ENCODE measurements around the gene MYT1.
"Not testable (repeated sequence)": the region's sequence is repeated elsewhere in the genome, so short reads cannot be mapped to it uniquely, and the experiment has no call there.

Gene MYT1

DNA sequence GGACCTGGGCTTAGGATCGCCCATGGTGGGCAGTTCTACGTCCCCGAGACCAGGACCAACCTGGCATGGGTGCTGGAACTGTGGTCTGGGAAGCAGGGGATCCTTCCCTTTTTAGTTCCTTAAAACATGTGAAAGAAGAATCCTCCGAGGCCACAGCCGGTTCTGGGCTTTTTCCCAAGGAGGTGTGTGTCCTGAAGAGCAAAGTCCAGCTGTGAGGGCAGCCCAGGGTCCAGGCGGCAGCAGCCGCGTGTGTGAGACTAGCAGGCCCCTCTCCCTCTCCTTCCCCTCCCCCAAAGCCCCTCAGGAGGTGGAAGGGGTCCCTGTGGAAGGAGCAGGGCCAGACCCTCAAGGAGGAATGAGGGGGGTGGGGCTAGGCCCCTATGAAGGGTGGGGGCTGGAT, 56.2 kb downstream of the MYT1 start:
- no peak for DNase-seq

DNA sequence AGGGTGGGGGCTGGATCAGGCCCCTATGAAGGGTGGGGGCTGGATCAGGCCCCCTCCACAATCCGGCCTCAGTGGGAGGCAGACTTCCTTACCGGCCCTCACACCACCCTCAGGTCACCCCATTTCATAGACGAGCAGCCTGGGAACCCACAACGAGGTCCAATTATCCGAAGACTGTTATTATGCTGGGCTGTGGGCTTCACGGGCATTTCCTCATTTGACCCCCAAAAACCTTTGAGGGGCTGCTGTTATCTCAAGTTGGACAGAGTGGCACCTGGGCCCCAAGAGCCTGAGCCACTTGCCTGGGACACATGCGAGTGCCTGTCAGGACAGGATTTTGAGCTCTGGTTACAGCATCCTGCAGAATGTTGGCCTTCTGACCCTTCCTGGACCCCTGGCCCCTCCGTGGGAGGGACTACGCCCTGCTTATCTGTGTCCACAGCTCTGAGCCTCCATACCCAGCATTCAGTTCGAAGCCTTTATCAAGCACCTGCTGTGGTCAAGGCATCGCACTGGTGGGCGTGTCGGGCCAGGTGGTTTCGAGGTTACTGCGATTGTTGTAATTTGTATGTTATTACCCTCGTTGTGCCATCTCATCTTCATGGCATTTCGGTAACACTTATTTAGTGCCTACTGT, 56.8 kb downstream of the MYT1 start:
- no peak for DNase-seq

DNA sequence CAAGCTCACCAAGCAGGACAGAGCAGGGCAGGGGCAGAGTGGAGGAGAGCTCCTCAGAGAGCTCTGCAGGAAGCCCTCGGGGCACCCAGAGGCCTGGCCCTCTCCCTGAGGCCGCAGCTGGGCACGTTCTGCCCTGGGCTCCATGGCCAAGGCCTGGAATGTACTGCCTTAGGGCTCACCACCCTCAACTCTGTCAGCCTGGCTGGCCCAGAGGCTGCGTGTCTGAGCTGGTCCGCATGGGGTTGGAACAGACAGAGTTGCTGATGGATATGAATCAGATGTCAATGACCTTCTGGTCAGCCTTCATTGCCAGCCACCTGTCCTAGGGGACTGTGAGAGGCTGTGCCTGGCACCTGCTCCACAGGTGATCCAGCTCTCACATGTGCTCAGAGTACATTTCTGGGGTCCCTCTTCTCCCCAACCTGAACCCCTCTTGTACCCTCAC, 58.1 kb downstream of the MYT1 start:
- DNase-seq: no peak

DNA sequence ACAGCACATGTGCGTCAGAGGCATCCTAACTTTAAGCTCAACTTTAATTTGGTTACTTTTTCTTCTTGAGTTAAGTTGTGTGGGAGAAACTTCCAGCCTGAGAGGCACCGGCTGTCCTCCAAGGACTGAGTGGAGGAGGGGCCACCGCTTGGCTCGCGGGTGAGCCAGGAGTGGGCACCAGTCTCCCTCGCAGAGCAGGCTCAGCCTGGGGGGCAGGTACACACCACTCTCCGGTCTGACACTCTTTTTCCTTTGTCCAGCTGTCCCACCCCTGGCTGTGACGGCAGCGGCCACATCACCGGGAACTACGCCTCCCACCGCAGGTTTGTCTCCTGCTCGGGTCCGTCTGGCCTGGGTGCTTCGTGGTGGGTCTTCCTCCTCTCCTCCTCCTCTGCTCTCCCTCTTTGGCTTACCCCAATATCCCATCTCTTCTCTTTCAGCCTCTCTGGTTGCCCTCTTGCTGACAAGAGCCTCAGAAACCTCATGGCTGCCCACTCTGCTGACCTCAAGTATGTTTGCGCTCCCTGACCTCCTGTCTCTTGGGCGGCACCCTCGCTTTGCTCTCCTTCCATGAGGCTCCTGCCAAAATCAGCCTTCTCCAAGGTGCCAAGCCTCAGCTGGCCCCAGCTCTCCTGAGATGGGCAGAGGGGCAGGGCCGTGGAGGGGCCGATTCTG, 58.7 kb downstream of the MYT1 start:
- DNase-seq: no peak

DNA sequence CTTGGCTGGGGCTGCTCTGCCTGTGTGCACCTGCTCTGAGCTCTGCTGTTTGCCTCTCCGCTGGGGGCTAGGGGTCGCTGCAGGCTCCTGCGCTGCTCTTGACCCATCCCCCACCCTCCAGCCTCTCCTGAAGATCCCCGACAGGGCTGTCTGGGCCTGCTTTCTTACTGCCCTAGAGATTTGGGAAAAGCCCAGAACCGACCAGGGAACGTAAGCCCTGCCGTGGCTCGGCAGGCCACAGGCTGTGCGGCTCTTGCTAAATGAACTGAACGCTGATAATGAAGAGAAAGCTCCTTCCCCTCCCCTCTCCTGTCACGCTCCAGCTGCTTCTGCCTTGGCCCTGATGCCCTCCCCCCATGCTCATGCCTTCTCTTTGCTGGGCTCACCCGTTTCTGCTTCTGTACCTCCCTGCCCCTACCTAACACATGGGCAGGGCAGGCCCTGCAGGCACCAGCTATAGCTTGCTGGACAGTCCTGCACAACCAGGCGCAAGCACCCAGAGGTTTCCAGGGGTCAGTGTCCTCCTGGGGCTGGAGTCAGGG, 59.3 kb downstream of the MYT1 start:
- DNase-seq: no peak

DNA sequence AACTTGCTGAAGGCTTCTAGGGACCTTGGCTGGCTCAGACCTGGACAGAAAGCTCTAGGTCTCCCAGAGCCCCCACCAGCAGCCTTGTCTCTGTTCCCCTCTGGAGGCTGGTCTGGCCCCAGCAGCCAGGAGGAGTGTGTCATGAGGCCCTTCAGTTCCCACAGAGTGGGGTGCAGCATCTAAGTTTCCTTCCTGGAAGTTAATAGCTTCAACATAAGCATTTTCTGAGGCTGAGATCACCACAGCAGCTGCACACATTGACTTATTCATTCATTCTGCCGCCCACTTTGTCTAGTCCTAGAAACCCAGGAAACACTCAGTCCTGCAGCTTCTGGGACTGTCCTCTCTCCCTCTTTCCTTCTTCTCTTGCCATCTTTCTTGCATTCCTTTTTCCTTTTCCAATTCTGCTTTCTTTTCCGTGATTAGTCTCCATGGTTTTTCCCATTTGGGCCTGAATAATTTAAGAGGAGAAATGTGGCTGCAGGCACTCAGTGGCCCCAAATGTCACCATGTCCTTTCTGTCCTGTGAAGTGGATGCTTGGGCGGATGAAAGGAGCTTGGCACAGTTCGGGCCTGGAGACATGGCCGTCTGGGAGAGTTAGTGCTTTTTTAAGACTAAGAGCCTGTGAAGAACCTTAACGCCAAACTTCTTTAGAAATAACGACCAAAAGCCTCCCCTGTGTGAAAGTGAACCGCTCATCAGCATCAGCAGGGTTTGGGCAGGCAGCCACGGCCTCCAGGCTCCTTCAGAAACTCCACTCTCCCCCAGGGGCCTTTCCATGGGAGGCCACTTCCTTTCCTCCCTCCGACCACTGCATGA, 60.3 kb downstream of the MYT1 start:
- no peak for DNase-seq

DNA sequence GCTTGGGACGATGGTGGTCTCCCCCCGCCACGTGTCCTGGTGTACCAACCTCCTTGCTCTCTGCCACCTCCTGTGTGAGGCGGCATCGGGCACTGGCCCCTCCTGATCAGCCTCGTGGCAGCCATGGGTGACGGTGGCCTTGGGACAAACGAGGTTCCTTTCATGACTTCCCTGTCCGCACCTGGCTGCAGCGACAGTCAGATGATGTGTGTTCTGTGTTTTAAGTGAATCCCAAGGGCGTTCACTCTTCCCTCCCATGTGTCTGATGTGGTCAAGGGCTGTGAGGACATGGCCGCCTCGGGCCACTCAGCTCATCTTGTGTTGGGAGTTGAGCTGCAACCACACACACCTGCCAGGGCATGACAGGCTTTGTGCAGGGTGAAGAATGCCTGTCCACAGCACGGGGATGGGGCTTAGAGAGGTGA, 60.9 kb downstream of the MYT1 start:
- DNase-seq: no peak

DNA sequence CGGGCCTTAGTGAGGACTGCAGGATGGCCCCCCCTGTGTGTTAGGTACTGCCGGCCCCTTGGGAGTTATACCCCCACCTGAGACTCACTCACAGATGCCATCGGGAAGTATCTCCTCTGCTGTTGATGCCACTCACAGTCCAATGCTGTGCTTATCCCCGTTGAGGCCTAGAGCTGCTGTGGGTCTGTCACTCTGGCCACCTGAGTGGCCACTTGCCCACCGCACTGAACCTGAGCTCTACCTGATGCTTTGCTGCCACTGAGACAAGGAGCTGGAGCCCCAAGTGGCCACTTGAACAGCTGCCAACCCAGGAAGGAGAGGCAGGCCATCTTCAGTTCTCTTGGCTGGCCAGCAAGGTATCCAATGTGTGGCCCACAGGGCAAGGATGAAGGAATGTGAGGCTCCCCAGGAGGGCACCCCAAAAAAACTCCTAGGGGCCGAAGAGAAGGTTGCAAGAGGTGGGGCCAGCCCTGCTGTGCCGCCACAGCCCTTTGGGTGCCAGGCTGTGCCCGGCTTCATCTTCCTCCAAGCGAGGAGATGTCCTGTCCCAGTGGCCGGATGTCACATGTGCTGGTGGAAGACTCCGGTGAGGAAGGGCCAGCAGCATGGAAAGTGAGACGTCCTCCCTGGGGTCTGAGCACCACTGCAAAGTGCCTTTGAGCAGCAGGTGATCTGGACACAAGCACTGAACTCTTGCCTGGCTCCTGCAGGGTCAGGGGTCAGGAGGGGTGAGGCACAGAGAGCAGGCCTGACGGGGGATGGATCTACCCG, 61.8 kb downstream of the MYT1 start:
- no peak for DNase-seq

DNA sequence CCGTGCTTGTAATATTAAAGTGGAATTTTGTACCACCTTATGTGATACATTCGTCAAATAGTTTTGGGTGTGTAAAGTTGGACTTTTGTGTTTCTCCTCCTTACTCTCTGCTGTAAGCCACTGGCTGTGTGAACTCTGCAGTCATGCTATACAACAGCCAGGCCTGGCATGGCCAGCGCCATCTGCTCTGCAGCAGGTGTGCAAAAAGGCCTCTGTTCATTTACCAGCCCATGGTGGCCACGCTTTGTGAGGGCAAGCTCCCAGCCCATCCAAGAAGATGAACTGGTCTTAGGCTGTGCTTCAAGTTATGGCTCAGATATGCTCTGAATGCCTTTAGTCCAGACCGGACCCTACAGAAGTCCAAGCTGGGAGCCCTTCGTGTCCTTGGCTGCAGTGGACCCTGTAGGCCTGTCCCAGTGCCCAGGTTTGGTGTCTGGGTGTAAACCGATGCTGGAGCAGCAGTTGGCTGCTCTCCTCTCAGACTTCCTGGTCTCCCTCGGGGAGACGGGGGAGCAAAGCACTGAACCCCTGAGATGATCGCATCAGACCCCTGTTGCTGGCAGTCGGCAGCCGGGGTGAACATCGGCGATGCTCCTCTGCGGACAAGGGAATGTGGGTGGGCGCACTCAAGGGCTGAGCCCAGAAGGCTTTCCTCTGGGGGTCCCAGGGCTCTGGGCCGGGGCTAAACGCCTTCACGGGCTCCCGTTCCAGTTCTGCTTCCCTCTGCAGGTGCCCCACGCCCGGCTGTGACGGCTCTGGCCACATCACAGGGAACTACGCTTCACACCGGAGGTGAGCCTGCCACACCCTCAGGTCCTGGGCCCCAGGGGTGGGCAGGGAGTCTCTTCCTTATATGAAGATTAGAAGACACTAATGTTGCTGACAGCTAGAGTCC, 62.7 kb downstream of the MYT1 start:
- DNase-seq: no peak

DNA sequence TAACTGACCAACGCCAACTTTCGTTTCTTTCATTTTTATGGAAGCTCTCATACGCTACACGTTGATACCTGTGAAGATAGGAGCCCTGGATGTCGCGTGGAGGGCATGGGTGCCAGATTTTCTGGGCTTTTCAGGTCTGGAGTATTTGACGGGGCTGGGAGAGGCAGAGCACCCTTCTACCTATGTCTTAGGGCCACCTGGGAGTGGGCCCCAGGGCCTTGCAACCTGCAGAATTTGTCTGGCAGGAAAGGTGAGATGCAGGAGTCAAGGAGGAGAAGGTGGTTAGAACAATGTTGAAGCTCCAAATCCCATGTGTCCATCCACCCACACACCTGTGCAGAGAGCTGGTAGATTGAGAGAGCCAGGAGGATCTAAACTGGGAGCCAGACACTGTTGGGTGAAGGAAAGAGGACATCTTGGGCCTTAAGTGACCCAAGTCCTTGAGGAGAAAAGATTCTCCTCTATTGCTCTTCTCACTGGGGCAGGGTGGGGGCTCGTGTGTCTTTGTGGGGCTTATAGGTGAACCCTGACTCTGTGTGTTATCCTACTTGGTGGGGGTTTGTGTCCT, 63.9 kb downstream of the MYT1 start:
- no peak for DNase-seq

DNA sequence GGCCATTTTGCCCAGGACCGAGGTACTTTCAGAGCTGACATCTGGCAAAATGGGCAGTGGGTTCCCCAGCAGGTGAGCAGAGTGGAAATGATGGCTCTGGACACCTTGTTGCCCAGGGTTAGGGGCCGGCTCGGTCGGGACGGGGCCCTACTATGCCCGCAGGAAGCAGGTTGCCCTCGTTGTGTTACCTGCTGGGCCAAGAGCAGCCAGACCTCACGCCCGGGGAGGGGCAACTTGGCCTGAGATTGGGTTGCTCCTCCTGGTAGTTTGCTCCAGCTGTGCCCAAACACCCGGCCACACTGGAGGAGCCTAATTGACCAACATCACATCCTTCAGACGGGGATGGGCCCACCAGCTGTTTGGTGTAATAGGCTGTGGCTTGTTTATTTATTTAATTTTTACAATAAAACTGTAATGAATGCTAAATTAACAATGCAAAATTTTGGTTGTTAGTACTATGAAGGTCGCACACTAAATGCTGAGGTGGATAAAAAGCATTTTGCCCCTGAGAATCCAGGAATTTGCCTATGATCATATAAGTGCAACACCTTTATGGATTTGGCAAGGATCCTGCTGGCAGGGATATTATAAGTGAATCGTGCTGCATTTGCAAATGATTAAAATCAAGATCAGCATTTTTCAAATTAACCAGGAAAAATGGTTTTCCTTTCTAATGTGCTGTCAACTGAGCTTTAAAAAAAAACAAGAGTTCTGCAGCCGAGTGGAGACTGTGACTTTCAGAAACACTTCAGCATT, 64.7 kb downstream of the MYT1 start:
- no peak for DNase-seq

DNA sequence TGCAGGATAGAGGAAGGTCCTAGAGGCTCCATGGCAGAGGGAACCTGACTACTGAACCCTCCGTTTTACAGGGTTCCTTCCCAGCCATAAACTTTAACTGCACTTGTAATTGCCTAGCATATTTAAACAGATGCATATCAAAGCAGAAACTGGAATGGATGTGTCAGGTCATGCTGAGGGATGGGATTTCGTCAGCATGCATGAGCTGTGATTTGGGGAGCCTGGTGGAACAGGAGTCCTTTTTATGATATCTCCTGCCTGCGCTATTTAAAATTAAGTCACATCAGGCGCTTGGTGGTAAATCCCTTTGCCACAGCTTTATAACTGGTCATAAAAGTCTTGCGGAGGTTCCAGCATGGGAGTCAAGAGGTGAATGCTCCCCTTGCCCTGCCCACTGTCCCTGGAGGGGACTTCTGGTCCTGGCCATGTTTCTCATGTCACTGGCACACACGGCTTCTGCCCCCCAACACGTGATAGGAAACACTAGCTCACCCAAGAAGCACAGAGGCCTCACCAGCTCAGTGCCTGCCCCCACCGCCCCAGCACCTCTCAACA, 65.3 kb downstream of the MYT1 start:
- DNase-seq: no peak

DNA sequence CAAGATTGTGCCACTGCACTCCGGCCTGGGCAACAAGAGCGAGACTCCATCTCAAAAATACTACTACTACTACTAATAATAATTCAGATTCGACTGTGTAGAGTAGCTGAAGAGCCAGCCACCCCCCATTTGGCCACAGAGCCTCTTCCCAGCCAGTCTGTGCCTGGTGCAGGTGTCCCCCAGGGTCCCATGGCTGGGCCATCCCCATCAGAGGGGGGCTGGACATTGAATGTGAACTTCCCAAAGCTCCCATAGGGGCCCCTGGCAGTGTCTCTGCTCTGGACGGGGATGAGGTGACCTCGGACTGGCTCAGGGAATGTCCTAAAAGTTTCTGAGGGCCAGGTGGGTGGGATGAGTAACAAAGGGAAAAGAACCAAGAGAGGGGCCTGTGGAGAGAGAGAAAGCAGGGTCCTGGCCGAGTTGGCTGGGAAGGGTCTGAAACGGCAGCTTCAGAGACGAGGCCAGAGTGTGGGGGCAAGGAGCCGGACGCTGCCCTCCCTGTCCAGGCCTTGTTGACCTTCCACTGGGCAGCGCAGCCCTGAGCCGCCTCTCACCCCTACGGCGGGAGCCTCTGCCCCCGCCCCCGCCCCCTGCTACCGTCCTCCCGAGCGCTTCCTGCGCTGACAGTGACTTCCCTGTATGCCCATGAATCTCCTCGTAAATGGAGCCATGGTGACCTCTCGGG, 66.4 kb downstream of the MYT1 start:
- DNase-seq: no peak

DNA sequence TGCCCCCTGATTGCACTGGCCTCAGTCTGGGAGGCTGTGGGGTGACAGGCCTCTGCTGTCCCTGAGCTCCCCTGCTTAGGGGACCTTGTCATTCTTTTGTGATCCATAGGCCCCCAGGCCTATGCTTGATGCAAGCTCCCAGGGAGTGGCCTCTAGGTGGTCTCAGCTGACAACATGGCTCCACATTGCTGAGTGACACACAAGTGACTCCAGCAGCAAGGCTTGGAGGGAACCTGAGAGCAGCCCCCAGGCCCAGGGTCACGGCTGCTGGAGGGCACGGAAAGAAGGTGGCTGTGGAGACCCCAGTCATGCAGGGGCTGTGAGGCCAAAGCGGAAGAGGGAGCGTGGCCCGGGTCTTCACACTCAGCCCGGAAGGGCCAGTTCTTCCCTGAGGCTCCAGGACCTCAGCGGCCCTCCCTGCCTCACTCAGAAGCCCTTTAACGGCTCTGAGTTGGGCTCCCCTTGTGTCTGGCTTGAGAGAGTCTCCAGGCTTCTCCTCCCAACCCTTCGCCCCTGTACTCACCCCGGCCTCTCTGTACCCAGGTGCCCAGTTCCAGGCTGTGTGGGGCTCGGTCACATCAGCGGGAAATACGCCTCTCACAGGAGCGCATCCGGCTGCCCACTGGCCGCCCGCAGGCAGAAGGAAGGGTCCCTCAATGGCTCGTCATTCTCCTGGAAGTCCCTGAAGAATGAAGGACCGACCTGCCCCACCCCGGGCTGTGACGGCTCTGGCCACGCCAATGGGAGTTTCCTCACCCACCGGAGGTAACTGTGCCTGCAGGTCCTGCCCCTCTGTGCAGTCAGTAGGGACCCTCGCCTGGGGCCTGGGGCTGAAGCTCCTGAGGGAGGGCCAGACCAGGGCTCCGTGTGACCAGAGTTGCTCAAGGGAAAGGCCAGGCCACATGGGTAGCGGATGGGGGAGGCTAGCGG, 67.6 kb downstream of the MYT1 start:
- DNase-seq: no peak

DNA sequence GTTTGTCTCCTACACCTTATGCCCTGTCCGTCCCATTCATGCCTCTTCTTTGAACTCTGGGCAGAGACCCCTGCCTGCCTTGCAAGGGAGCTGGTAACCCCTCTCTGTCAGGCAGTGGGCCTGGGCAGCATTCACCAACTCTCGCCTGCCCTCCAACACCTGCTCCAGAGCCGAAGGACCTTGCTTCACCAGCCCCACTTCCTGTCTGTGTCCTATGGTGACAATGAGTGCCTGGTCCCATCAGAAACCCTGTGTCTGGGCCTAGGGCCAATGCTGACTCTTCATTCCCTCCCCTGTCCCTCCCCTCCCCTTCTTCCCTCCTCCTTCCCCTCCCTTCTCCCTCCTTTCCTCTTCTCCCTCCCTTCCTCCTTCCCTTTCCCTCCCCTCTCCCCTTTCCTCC, 68.5 kb downstream of the MYT1 start:
- DNase-seq: no peak

DNA sequence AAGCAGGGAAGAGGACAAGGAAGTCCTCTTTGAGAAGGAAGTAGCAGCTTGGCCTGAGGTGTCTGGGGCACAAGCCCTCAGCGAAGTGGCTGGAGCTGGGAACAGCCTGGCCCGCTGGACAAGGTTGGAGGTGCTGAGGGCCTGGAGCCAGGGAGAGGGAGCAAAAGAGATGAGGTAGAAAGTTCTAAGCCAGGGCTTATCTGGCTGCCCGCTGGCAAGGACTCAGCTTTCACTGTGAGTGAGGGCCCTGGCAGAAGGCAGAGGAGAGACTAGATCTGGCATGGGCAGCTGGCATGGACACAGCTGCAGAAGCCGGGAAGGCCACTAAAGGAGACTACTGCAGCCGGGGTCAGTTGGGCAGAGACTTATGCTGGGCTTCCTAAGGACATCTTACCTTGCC, 69.5 kb downstream of the MYT1 start:
- no peak for DNase-seq

DNA sequence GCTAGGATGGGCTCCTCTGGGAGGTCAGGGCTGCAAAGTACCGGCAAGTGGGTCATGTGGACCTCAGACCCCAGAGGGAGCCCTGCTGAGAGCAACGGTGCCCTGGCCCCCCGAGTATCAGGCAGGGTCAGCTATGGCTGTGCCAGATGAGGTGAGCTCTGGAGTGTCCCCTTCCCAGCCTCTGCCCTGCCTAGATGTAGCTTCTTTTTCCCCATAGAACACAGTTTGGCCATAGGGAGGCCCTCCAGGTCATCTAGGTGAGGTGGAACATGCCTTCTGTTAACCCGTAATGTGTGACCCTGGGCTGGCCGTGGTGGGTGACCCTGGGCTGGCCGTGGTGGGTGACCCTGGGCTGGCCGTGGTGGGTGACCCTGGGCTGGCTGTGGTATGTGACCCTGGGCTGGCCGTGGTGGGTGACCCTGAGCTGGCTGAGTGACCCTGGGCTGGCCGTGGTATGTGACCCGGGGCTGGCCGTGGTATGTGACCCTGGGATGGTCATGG, 70.1 kb downstream of the MYT1 start:
- no peak for DNase-seq

DNA sequence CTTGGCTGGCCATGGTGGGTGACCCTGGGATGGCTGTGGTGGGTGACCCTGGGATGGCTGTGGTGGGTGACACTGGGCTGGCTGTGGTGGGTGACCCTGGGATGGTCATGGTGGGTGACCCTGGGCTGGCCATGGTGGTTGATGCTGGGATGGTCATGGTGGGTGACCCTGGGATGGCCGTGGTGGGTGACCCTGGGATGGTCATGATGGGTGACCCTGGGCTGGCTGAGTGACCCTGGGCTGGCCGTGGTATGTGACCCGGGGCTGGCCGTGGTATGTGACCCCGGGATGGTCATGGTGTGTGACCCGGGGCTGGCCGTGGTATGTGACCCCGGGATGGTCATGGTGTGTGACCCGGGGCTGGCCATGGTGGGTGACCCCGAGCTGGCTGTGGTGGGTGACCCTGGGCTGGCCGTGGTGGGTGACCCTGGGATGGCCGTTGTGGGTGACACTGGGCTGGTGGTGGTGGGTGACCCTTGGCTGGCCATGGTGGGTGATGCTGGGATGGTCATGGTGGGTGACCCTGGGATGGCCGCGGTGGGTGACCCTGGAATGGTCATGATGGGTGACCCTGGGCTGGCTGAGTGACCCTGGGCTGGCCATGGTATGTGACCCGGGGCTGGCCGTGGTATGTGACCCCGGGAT, 70.8 kb downstream of the MYT1 start:
- not testable (repeated sequence) for DNase-seq

All from activated gamma-delta T cell (primary cell).